Neutrophil (primary cell): Measurements from ENCODE around the gene GCLC.

Experiments
- H3K27ac ChIP-seq: fragments of 200-600 bp; sonication (generic); 2 replicates; pipeline ENCODE4 v1.5.1; 2016; ENCODE audit warnings: mild to moderate bottlenecking, moderate library complexity
- H3K27me3 ChIP-seq: fragments of 200-600 bp; sonication (generic); 2 replicates; pipeline ENCODE4 v1.6.0; 2016; ENCODE audit warnings: mild to moderate bottlenecking
- H3K36me3 ChIP-seq: fragments of 200-600 bp; sonication (generic); 2 replicates; pipeline ENCODE4 v1.5.1; 2017
- H3K4me1 ChIP-seq, 2 experiments: fragments of 200-600 bp in 1 of 2; sonication (generic) in 1 of 2; 1 replicate in 1 of 2; 2 replicates in 1 of 2; pipeline versions ENCODE4 v1.5.1 to v1.6.1; 2013 to 2016; ENCODE audit warnings: low read depth in 1 of 2, low read length in 1 of 2, mild to moderate bottlenecking in 1 of 2, moderate library complexity in 1 of 2; ENCODE audit not compliant: control insufficient read depth in 1 of 2, insufficient read depth in 1 of 2
- H3K4me3 ChIP-seq, 2 experiments: fragments of 200-600 bp in 1 of 2; sonication (generic) in 1 of 2; 1 replicate in 1 of 2; 2 replicates in 1 of 2; pipeline ENCODE4 v1.5.1; 2013 to 2016; ENCODE audit warnings: low read depth in 1 of 2, low read length in 1 of 2, mild to moderate bottlenecking in 1 of 2, moderate library complexity in 1 of 2
- H3K9me3 ChIP-seq: fragments of 200-600 bp; sonication (generic); 2 replicates; pipeline ENCODE4 v1.5.1; 2016
- TF ChIP-seq, protein P1 (sequence below): fragments of 200-600 bp; sonication (generic); IDR thresholded peaks from 2 replicates; pipeline ENCODE4 v1.5.1; 2016; ENCODE audit warnings: antibody characterized with exemption

Gene GCLC

DNA sequence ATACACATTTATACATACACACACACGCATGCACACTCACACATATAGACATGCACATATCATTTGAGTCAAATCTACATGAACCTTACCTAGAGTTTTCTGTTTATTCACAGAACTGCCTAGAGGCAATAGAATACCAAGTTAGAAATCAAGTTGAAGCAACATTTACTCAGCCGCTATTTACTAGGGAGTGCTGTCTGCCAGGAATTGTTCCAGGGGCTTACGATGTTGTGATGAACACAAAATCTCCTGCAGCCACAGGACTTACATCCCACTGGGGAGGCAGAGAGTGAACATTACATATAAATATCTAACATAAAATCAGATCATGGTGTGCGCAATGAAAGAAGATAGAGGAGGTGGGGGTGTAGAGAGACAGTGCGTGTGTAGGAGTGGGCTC is 80.4 kb downstream of the GCLC start:
- Histone ChIP-seq H3K4me3 (no peak overlapping the region), H3K36me3 (no peaks in the 10 kb centered on the region), H3K9me3 (no peaks in the 10 kb centered on the region), H3K27me3 (no peaks in the 10 kb centered on the region), H3K4me1 (peaks cover 28 to 34% of the 10 kb centered on the region in 2 experiments), H3K27ac (no peak overlapping the region)
- TF ChIP-seq, protein P1, sequence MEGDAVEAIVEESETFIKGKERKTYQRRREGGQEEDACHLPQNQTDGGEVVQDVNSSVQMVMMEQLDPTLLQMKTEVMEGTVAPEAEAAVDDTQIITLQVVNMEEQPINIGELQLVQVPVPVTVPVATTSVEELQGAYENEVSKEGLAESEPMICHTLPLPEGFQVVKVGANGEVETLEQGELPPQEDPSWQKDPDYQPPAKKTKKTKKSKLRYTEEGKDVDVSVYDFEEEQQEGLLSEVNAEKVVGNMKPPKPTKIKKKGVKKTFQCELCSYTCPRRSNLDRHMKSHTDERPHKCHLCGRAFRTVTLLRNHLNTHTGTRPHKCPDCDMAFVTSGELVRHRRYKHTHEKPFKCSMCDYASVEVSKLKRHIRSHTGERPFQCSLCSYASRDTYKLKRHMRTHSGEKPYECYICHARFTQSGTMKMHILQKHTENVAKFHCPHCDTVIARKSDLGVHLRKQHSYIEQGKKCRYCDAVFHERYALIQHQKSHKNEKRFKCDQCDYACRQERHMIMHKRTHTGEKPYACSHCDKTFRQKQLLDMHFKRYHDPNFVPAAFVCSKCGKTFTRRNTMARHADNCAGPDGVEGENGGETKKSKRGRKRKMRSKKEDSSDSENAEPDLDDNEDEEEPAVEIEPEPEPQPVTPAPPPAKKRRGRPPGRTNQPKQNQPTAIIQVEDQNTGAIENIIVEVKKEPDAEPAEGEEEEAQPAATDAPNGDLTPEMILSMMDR, result no peak

DNA sequence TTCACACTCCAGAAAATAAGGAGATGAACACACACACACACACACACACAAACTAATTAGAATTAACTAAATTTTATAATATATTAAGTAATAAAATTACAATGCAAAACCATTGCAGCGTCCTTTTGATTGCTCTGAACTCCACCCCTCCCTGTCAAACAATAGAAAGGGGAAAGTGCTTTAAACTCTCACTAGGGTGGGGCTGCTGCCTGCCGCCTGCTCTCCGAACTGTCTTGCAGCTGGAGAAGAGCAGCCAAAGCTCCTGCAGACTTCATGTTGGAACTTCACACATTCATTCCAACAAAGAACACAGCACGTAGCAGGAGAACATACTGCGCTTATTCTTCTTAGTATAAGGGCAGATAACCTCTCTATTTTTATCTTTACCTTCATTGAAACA is 83.2 kb downstream of the GCLC start:
- H3K27ac ChIP-seq, result peak overlapping the region; percentile 85
- H3K36me3 ChIP-seq, result no peaks in the 10 kb centered on the region
- TF ChIP-seq, protein P1, result no peak
- peak overlapping the region in 1 of 2 experiments; percentile 46 for H3K4me3 ChIP-seq
- no peaks in the 10 kb centered on the region for H3K27me3 ChIP-seq
- H3K4me1 ChIP-seq, result peaks cover 46 to 56% of the 10 kb centered on the region in 2 experiments
- no peaks in the 10 kb centered on the region for H3K9me3 ChIP-seq

DNA sequence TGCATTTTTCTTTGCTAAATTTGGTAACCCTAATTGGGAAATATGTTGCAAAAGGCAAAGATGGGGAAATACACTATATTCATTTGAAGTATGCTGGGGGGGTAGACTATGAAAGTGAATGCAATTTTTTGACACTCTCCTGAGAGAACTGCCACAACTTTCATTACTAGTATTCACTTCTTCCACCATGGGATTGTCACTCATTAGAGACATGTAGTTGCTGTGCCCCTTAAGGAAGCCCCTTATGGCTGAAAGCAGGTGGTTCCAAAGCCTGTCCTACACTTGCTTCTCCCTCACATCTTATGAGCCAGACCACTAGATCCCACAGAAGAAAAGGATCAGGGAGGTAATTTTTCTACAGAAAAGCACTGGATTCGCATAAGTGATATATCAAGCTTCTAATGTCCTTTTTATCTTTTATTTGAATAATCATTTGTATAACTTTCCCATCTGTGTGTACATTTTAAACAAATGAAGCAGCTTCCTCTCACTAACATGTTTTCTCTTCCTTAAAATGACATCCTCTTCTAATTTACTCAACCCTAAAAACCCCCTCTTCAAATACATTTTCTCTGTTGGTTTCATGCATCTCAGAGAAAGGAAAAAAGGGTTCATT is 83.8 kb downstream of the GCLC start:
- H3K4me1 ChIP-seq, result peaks cover 46 to 56% of the 10 kb centered on the region in 2 experiments
- H3K4me3 ChIP-seq, result peak overlapping the region; percentile 32 to 46
- H3K36me3 ChIP-seq, result no peaks in the 10 kb centered on the region
- no peaks in the 10 kb centered on the region for H3K27me3 ChIP-seq
- TF ChIP-seq, protein P1, result no peak
- H3K9me3 ChIP-seq, result no peaks in the 10 kb centered on the region
- H3K27ac ChIP-seq, result peak overlapping the region; percentile 85

DNA sequence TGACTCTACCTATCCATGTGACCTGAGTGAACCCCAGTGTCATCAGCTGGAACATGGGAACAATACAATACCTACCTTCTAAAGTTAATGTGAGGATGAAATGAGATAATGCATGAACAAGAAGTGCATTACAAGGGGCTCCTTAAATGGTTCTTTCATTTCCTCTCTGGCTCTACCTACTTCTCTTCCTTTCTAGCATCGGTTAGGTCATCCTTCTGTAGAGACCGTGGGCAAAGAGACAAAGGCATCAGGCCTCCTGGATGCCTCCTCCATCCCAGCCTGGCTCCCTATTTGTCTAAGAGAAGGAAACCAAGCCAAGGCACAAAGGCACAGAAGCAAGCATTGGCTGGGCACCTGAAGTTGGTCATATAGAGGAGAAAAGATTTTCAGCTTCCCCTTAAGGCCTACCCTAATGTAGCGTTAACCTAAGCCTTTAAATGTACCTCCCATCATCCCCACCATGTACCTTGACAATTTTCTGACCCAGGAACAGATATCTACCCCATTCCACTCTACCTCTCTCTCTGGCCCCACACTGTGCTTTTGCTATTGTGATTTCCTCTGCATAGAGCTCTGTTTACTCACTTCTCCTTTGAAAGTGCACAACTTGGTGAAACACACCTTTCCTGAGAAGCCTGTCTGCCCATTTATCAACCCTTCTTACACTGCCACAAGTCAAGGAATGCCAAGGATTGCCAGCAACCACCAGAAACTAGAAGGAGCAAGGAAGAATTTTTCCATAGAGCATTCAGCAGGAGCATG is 86.6 kb downstream of the GCLC start:
- no peaks in the 10 kb centered on the region for H3K9me3 ChIP-seq
- H3K27me3 ChIP-seq, result no peaks in the 10 kb centered on the region
- TF ChIP-seq, protein P1, result no peak
- H3K27ac ChIP-seq, result peak overlapping the region; percentile 72
- no peaks in the 10 kb centered on the region for H3K36me3 ChIP-seq
- H3K4me1 ChIP-seq, result peaks cover 46 to 56% of the 10 kb centered on the region in 2 experiments
- H3K4me3 ChIP-seq, result no peak overlapping the region

DNA sequence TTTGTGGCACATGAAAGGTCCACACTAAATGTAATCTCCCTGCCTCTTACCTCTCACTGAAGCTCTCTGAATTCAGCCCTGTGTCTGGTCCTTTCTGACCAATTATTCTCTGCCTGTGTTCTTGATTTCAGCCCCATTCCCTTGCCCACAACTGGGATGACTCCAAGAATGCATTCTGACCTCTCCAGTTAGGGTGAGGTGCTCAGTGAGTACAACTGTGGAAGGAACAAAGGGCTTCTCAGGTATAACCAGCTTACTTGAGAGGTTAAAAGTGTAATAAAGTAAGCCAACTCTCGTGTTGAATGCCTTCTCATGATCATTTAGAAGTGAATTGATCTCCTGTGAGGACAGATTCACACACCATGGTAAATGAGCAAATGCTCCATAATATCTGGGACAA is 88.1 kb downstream of the GCLC start:
- TF ChIP-seq, protein P1, result no peak
- no peaks in the 10 kb centered on the region for H3K27me3 ChIP-seq
- H3K27ac ChIP-seq, result no peak overlapping the region
- H3K4me1 ChIP-seq, result peaks cover 38 to 45% of the 10 kb centered on the region in 2 experiments
- no peaks in the 10 kb centered on the region for H3K36me3 ChIP-seq
- H3K9me3 ChIP-seq, result no peaks in the 10 kb centered on the region
- H3K4me3 ChIP-seq, result no peak overlapping the region
